ENCODE results near the gene YIF1A.
"Not testable (repeated sequence)": the region's sequence is repeated elsewhere in the genome, so short reads cannot be mapped to it uniquely, and the experiment has no call there.

The YIF1A gene

DNA sequence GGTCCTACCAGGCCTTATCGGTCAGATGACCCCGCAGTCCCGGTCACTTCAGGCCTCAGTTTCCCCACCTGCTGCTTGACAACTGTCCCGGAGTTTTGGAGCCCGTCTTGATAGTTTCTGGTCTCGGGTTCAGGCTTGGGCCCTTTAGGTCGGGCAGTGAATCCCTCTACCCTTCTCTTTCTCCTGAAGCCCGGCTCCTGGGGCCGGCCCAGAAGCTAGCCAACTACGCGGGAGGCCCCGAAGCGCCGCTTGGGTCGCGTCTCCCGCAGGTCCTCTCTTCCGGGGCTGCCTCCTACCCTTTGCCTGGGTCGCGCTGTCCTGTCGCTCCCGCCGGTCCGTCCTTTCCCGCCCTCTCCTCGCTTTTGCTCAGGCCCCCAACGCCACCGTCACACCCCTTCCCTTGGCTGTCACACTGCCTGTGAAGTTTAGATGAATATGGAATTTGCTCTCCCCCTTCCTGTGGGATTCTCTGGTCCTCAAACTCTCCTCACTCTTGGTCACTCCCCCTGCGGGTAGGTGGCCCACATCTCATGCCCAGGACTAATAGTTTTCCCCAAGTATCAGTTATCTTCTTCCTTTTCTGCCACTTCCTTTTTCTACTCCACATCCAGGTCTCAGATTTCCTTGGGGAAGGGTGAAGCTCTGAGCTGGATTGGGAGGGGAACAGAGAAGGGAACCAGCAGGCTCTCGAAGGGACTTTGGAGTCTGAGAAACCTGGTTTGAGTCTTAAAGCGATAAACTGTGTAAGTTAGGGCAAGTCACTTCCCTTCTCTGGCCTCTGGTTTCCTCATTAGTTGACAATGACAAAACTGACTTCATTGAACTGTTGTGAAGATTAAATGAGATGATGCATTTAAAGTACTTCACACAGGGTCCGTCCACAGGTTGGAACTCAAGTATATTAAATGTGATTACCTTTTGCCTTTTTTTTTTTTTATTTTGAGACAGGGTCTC, 19.7 kb downstream of the YIF1A start:
- no peak for DNase-seq (ENCODE audit: low spot score)

DNA sequence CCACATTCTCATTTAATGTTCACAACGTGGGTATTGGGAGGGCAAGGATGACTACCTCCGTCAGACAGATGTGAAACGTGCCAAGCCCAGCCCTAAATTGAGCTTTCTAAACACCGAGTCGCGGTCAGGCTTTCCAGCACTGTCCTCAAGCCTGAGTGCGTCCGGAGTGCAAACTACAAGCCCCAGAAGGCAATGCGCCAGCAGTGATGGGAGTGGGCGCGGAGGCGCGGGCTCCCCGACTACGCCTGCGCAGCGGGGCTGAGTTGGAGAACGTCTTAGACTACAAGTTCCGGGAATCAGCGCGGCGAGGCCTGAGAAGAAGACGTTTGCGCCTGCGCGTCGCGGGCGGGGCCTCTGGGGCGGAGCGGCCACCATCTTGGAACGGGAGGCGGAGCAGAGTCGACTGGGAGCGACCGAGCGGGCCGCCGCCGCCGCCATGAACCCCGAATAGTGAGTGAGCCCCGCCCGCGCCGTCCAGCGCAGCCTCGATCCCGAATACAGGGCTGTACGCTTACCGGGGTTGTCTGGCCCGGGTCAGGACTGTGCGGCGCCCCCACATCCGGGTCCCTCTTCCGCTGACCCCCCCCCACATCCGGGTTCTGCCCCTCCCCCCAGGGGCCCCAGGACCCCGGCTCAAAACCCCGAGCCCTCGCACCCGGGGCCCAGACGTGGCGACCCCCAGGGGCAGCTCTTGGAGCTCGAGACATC, 20.5 kb downstream of the YIF1A start, which contains the start of gene RAB1B:
TSS of gene RAB1B (plus strand) at position 396 of the 708 bp plus-strand sequence. CDS start at position 437, 41 bp downstream.
- DNase-seq (ENCODE audit: low spot score), result peak; percentile 99

DNA sequence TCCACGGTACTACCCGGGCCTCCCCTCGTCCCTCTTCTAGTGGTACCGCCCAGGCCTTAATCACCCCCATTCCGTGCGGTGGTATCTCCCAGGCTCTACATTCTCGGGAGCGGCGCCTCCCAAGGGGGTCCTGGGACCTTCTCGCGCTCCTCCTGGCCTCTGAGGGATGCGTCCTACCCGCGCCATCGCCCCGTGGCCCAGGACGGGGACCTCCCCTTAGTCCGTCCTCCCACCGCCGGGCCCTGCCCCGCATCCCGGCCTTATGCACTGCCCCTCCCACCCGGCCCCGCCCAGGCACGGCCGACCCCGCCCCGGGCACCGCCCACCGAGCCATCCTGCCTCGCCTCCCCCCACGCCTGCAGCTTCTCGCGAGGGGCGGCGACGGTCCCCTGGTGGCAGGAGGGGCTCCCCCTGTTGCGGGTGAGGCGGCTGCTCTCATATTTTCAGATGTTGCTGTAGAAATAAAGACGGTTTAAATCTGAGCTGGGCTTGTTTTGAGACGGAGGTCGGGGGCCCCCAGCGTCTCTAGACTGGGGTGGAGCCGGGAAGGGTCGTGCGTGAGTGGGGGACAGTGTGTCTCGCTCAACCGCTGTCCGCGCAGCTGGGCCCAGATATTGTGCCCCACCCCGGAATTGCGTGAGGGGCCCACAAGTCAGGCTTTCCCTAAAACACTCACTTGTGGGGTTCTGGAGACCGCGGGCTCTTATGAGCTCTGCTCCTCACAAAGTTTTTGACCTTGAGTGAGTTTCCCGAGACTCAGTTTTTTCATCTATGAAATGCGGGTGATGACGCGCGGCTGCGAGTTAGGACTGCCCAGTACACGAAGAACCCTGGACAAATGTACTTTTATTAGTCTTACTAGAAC, 21.3 kb downstream of the YIF1A start:
- DNase-seq (ENCODE audit: low spot score), result peak; percentile 81

DNA sequence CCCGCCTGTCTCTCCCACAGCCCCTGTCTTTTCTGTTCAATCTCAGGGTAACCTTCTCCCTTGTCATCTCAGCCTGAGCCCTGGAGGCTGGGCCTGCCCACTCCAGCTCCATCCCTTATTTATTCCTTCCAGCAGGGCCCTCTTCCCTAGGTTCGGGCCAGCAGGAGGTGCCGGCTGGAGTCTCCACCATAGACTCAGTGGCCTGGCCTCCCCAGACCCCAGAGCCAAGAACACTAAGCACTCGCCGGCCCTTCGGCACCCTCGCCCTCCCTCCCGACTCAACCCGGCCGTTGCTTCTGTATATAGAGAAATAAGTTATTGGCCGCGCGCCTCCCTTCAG, 21.9 kb downstream of the YIF1A start:
- no peak for DNase-seq (ENCODE audit: low spot score)

DNA sequence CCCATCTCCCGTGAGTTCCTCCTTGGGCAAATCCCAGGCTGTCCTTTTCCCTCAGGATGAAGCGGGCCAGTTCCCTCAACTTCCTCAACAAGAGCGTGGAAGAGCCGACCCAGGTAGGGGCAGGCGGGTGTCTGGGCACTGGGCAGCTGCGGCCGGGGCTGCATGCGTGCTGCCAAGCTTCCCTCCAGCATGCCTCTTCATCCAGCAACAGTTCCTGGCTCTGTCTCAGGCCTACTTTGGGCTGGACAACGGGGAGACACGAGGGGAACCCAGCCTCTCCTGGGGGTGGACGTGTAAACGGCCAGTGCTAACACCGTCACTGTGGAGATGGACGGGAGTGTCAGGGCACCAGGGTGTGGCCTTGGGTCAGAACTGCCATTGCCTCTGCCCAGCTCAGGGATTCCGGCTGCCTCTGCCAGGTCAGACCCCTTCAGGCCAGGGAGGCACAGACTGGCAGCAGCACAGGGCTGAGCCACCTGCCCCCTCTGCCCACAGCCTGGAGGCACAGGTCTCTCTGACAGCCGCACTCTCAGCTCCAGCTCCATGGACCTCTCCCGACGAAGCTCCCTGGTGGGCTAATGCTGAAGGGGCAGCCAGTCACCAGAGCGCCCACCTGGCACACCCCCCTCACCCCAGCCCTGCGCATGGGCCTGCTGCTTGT, 22.4 kb downstream of the YIF1A start:
- no peak for DNase-seq (ENCODE audit: low spot score)

DNA sequence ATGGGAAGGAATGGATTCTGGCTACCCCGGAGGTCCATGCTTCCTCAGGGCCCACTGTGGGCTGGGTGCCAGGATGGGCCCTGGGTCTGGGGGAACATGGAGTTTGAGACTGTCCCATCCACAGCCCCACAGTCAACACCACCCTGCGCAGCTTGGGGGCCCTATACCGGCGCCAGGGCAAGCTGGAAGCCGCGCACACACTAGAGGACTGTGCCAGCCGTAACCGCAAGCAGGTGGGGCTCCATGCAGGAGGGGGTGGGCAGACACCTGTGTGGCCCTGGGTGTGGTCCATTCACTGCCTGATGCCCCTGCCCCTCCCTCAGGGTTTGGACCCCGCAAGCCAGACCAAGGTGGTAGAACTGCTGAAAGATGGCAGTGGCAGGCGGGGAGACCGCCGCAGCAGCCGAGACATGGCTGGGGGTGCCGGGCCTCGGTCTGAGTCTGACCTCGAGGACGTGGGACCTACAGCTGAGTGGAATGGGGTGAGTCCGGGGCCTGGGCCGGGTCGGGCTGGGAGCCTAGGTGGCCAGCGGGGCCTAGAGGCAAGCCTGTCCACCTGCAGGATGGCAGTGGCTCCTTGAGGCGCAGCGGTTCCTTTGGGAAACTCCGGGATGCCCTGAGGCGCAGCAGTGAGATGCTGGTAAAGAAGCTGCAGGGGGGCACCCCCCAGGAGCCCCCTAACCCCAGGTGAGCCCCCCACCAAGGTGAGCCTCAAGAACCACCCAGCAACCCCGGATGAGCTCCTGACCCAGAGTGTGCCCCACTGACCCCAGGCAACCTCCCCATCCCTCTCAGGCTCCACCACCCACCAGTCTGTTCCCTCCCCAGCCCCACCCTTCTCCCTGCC, 23.2 kb downstream of the YIF1A start:
- no peak for DNase-seq (ENCODE audit: low spot score)

DNA sequence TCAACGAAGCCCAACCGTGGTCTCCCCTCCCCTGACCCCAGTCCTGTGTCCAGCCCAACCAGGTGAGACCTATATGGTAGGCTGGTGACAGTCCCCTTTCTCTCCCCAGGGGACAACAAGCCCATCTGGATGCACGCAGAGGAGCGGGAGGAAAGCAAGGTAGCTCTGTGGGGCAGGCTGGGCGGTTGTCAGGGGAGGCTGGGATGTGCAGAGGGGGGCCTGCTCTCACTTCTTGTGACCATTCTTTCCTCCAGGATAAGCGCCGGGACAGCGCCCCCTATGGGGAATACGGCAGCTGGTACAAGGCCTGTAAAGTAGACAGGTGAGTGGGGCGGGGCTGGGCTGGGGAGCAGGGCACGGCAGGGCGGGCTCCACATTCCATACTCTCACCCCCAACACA, 24.0 kb downstream of the YIF1A start:
- DNase-seq (ENCODE audit: low spot score), result no peak

DNA sequence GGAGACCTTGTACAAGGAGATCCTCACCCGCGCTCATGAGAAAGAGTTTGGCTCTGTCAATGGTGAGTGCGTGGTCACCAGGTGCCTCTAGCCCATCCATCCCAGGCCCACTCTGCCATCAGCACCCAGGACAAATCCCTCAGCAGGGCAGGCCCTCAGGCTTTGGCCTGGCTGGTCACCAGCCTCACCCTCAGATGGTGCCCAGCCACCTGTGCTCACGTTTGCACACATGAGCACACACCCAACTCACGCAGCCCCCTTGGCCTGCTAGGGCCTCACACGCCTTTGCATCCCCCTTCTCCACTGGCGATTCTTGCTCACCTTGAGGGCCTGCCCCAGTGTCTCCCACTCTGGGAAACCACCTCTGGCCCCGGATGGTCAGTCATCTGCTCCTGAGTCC, 24.6 kb downstream of the YIF1A start:
- DNase-seq (ENCODE audit: low spot score), result no peak

DNA sequence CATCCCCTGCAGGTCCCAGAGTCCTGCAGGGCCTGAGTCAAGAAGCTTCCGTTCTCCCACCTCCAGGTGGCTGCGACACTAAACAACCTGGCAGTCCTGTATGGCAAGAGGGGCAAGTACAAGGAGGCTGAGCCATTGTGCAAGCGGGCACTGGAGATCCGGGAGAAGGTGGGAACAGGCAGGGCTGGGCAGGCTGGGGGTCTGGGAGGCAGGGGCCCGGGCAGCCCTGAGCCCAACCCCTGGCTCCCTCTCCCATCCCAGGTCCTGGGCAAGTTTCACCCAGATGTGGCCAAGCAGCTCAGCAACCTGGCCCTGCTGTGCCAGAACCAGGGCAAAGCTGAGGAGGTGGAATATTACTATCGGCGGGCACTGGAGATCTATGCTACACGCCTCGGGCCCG, 25.2 kb downstream of the YIF1A start:
- DNase-seq (ENCODE audit: low spot score), result no peak

DNA sequence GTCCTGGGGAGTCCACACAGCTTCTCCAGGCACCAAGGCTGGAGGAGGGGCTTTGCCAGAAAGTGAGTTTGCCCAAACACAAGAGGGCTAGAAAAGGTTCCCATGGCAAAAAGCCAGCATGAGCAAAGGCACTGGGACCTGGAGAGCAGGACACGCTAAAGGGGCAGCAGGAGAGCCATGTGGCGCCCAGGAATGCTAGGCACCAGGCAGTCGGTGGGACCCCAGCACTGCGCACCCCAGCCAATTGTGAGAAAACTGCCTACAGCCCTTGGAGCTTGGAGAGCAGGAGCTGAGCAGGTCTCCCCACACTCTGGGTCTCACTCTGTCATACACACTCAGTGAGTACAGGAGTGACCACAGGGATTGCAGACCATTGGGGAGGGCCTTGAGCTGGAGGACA, 25.7 kb downstream of the YIF1A start:
- DNase-seq (ENCODE audit: low spot score), result no peak

DNA sequence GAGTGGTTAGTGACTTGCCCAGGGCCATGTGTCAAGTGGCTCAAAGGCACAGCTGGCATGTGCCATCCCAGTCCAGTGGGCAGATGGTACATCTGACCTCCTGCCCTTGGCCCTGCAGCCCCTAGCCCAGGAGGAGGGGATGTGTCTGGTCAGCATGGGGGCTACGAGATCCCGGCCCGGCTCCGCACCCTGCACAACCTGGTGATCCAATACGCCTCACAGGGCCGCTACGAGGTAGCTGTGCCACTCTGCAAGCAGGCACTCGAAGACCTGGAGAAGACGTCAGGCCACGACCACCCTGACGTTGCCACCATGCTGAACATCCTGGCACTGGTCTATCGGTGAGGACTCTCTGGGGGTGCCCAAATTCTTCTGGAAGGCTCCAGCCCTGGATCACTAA, 26.2 kb downstream of the YIF1A start:
- DNase-seq (ENCODE audit: low spot score), result no peak

DNA sequence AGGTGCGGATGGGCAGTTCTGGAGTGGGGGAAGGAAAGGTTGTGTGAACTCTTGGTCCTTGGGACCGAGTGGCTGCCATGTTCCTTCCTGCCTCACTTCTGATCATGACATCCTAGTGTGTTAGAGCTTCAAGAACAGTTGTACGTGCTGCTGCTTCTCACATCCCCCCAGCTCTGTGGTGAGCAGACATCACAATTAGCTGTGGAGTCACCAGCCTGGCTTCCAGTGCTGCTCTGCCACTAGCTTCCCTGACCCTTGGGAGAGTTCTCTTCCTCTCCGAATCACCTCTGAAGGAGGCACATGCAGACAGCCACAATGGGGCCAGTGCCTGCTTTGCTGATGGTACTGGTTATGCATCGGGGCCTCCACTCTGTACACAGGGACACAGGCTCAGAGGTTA, 26.8 kb downstream of the YIF1A start:
- no peak for DNase-seq (ENCODE audit: low spot score)

DNA sequence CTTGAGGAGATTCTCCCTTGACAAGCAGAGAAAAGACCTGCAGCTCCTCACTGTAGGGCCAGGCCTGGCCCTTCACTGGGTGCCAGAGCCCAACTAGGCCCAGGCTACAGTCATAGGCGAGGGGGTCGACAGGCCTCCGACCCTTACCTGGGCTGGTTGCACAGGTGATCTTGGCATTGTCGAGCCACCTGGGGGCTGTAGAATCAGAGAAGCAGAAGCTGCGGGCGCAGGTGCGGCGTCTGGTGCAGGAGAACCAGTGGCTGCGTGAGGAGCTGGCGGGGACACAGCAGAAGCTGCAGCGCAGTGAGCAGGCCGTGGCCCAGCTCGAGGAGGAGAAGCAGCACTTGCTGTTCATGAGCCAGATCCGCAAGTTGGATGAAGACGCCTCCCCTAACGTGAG, 27.4 kb downstream of the YIF1A start:
- DNase-seq (ENCODE audit: low spot score), result no peak

DNA sequence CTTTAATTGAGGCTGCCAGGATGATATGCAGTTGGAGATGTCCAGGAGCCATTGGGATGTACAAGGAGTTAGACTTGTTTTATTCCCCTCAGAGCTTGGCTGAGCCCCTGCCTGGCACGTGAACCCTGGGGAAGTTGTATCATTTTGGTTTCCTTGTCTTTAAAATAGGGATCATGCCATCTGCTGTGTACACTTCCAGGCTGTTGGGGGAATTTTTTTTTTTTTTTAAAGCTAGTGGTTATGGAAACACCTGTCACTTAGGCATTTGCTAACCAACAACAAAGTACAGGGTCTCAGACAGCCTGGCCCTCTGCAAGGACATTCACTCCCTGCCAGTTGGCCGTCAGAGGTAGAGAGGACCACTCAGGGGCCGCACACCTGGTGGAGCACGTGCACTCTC, 29.0 kb downstream of the YIF1A start:
- no peak for DNase-seq (ENCODE audit: low spot score)

DNA sequence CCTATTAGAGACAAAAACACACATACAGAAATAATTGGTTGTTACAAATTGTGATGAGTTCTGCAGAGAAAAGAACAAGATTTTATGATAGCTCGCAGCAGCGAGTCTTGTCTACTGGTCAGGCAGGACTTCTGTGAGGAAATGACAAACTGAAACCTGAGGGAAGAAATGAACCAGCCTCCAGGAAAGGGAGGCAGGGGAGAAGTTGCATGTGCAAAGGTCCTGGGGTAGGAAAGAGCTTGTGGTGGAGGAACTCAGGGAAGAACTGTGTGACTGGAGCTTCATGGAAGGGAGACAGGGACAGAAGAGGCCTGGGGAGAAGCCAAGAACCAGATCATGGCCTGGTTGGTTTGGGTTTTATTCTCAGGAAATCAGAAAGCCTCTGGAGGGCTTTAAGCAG, 29.7 kb downstream of the YIF1A start:
- no peak for DNase-seq (ENCODE audit: low spot score)

DNA sequence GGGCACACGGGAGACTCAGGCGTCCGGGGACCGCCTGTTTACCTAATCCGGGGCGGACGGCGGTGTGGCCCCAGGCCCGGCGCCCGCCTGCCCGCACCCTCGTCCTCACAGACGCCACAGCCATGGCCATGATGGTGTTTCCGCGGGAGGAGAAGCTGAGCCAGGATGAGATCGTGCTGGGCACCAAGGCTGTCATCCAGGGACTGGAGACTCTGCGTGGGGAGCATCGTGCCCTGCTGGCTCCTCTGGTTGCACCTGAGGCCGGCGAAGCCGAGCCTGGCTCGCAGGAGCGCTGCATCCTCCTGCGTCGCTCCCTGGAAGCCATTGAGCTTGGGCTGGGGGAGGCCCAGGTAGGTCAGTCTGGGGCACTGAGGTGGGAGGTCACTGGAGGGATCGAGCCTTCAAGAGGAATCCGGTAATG, 30.5 kb downstream of the YIF1A start:
- no peak for DNase-seq (ENCODE audit: low spot score)

DNA sequence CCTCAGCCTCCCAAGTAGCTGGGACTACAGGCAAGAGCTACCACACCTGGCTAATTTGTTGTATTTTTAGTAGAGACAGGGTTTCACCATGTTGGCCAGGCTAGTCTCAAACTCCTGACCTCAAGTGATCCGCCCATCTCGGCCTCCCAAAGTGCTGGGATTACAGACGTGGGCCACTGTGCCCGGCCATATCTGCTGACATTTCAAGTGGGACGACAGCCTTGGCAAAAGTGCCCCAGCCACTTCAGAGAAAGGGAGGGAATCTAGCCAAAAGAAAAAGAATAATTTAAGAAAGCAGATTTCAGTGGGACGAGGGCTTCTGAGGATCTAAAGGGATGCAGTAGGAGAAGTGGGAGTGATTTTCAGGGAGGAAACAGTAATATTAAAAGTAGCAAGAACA, 35.9 kb downstream of the YIF1A start:
- DNase-seq (ENCODE audit: low spot score), result not testable (repeated sequence)

DNA sequence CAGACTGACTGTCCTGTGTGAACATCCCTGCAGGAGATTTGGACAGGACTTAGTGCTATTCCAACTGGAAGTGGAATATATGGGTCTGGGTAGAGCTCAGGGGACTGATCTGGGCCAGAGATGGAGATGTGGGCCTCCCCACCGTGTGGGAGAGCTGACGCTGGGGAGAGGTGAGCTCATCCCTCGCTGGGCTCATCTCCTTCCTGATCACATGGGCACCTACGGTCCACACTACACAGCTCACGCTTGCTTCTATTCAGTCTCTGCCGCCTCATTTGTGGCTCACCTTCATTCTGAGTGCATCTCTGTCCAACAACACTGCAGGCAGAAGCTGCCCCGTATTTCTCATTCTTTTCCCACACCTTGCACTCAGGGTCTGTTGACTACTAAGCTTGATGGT, 37.1 kb downstream of the YIF1A start:
- DNase-seq (ENCODE audit: low spot score), result no peak

DNA sequence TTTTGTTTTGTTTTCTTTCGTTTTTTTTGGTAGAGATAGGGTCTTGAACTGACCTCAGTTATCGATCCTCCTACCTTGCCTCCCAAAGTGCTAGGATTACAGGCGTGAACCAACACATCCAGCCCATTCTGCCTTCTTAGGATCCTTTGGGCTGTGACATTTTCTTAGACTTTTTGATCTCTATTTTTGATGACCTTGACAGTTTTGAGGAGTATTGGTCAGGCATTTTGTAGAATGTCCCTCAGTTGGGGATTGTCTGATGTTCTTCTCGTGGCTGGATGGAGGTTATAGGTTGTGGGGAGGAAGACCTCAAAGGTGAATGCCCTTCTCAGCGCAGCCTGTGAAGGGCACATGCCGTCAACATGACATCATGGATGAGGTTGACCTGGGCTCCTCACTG, 40.0 kb downstream of the YIF1A start:
- DNase-seq (ENCODE audit: low spot score), result no peak

DNA sequence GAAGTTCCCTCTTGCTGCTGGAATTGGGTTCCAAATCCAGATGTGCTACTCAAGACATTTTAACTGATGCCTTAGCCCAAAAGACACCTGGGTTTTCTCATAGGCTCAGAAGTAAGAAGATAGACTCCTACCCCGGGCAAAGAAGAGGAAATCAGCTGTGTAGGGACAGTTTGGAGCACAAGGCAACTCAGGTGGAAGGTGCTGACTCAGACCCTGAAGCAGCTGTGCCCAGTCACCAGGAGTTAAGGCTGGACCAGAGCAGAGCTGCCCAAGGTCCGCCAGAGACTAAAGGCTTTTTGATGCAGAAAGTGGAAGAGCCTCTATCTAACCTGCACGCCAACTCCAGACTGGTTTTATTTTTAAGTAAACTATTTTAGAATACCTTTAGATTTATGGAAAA, 41.1 kb downstream of the YIF1A start:
- DNase-seq (ENCODE audit: low spot score), result no peak

DNA sequence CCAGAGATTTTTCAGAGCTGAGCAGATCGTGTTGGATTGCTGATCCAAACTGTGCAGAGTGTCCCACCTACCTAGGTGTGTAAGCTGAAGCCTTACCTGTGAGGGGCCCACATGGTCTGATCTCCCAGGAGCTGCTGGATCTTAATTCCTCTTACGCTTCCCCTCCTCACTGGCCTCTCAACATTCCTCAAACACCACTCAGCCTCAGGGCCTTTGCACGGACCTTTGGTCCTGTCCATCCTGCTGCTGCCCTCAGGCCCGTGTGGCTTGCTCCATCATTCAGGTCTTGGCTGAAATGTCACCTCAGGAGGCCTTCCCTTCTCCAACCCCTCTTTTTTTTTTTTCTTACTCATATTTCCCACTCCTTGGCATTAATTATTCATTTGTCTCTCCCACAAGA, 41.6 kb downstream of the YIF1A start:
- no peak for DNase-seq (ENCODE audit: low spot score)

All from COLO829 (cell line).